GM23338 (cell line): ENCODE results near the gene KCNIP1. TPM values are rescaled to one million over a fixed set of nuclear protein-coding genes. Genes with fewer than 3 reads are reported as not detected.

Experiments used
- ATAC-seq: fragments of 200-7000 bp; cut with Tn5 transposase; 3 replicates; pipeline ENCODE4 v1.9.1; 2020
- DNase-seq: peaks from one replicate; pipeline ENCODE4 v3.0.0-alpha.2; 2015; ENCODE audit warnings: low spot score
- H2AFZ ChIP-seq: fragments of 200-600 bp; sonication (generic); 2 replicates; pipeline ENCODE4 v1.8.0; 2016; ENCODE audit warnings: antibody characterized with exemption, mild to moderate bottlenecking, moderate library complexity
- H3F3A ChIP-seq: fragments of 200-600 bp; sonication (generic); replicated peaks from 2 replicates; pipeline ENCODE4 v1.8.0; 2017; ENCODE audit warnings: antibody characterized with exemption, mixed run types, low read depth
- H3K27ac ChIP-seq: fragments of 200-600 bp; sonication (generic); 2 replicates; pipeline ENCODE4 v1.6.1; 2016; ENCODE audit warnings: low read depth
- H3K27me3 ChIP-seq: fragments of 200-600 bp; sonication (generic); 2 replicates; pipeline ENCODE4 v1.8.0; 2016; ENCODE audit warnings: mild to moderate bottlenecking, mixed run types, moderate library complexity; ENCODE audit not compliant: insufficient read depth
- H3K36me3 ChIP-seq: fragments of 200-600 bp; sonication (generic); 2 replicates; pipeline ENCODE4 v1.8.0; 2016; ENCODE audit warnings: mild to moderate bottlenecking; ENCODE audit not compliant: insufficient read depth
- H3K4me1 ChIP-seq: fragments of 200-600 bp; sonication (generic); 2 replicates; pipeline ENCODE4 v1.8.0; 2016; ENCODE audit warnings: mild to moderate bottlenecking, moderate library complexity; ENCODE audit not compliant: insufficient read depth
- H3K4me2 ChIP-seq: fragments of 200-600 bp; sonication (generic); 2 replicates; pipeline ENCODE4 v1.7.1; 2017; ENCODE audit warnings: mixed run types
- H3K4me3 ChIP-seq: fragments of 200-600 bp; sonication (generic); 2 replicates; pipeline ENCODE4 v1.6.1; 2016; ENCODE audit warnings: mixed run types
- H3K79me2 ChIP-seq: fragments of 200-600 bp; sonication (generic); replicated peaks from 2 replicates; pipeline ENCODE4 v1.8.0; 2017; ENCODE audit warnings: mild to moderate bottlenecking; ENCODE audit not compliant: insufficient read depth
- H3K9me2 ChIP-seq: fragments of 200-600 bp; sonication (generic); 2 replicates; pipeline ENCODE4 v1.8.0; 2017; ENCODE audit not compliant: insufficient read depth
- H4K20me1 ChIP-seq: fragments of 200-600 bp; sonication (generic); replicated peaks from 2 replicates; pipeline ENCODE4 v1.8.0; 2017; ENCODE audit warnings: mild to moderate bottlenecking; ENCODE audit not compliant: insufficient read depth
- H3K27ac Mint-ChIP-seq: 2 replicates; pipeline ENCODE4 v1.8.0; 2020; ENCODE audit warnings: inconsistent platforms, mild to moderate bottlenecking, moderate library complexity, mixed read lengths
- H3K27me3 Mint-ChIP-seq: 3 replicates; pipeline ENCODE4 v1.8.0; 2022; ENCODE audit warnings: low read depth, mild to moderate bottlenecking, moderate library complexity, mixed read lengths, inconsistent platforms; ENCODE audit not compliant: insufficient read depth, poor library complexity
- H3K36me3 Mint-ChIP-seq: 3 replicates; pipeline ENCODE4 v1.8.0; 2021; ENCODE audit warnings: low read depth, mild to moderate bottlenecking, inconsistent platforms, moderate library complexity, mixed read lengths
- H3K4me1 Mint-ChIP-seq: 3 replicates; pipeline ENCODE4 v1.8.0; 2020; ENCODE audit warnings: mild to moderate bottlenecking, inconsistent platforms, mixed read lengths
- H3K4me3 Mint-ChIP-seq: 3 replicates; pipeline ENCODE4 v1.8.0; 2021; ENCODE audit warnings: moderate library complexity, mild to moderate bottlenecking, inconsistent platforms, mixed read lengths
- H3K9me3 Mint-ChIP-seq: 3 replicates; pipeline ENCODE4 v1.8.0; 2020; ENCODE audit warnings: moderate library complexity, mild to moderate bottlenecking, inconsistent platforms, mixed read lengths
- CREB1 ChIP-seq: fragments of 250-450 bp; sonication (Bioruptor Pico); IDR thresholded peaks from 2 replicates; pipeline ENCODE4 v1.5.0; 2020; ENCODE audit warnings: low read depth, mild to moderate bottlenecking, moderate library complexity
- CTCF ChIP-seq, 2 experiments: fragments of 200-600 bp in 1 of 2; sonication (generic) in 1 of 2; conservative IDR thresholded peaks; 2 replicates each; pipeline versions ENCODE4 v1.5.1 to v1.6.1; 2016 to 2017; ENCODE audit warnings: antibody characterized with exemption in 2 of 2, low read depth in 2 of 2, mild to moderate bottlenecking in 2 of 2, moderate library complexity in 1 of 2
- ETS1 ChIP-seq: IDR thresholded peaks from 2 replicates; pipeline ENCODE4 v1.6.1; 2016; ENCODE audit warnings: antibody characterized with exemption
- EZH2 ChIP-seq: fragments of 200-600 bp; sonication (generic); IDR thresholded peaks from one replicate; pipeline ENCODE4 v1.8.0; 2017; ENCODE audit warnings: antibody characterized with exemption, mild to moderate bottlenecking, low read depth; ENCODE audit not compliant: unreplicated experiment
- EZH2phosphoT487 ChIP-seq: fragments of 200-600 bp; sonication (generic); IDR thresholded peaks from one replicate; pipeline ENCODE4 v1.8.1; 2018; ENCODE audit warnings: antibody characterized with exemption; ENCODE audit not compliant: unreplicated experiment
- JUNB ChIP-seq: IDR thresholded peaks from one replicate; pipeline ENCODE4 v1.6.1; 2016; ENCODE audit warnings: antibody characterized with exemption; ENCODE audit not compliant: unreplicated experiment
- NANOG ChIP-seq: IDR thresholded peaks from 2 replicates; pipeline ENCODE4 v1.6.1; 2016; ENCODE audit warnings: antibody characterized with exemption, borderline replicate concordance
- POLR2AphosphoS5 ChIP-seq: IDR thresholded peaks from 2 replicates; pipeline ENCODE4 v1.6.1; 2016; ENCODE audit warnings: antibody characterized with exemption, low read depth
- REST ChIP-seq: IDR thresholded peaks from one replicate; pipeline ENCODE4 v1.6.1; 2018; ENCODE audit warnings: antibody characterized with exemption; ENCODE audit not compliant: unreplicated experiment
- STAT1 ChIP-seq: IDR thresholded peaks from one replicate; pipeline ENCODE4 v1.6.1; 2016; ENCODE audit warnings: antibody characterized with exemption; ENCODE audit not compliant: unreplicated experiment
- ZNF114 ChIP-seq: fragments of 250-450 bp; sonication (Bioruptor Pico); IDR thresholded peaks from 2 replicates; pipeline ENCODE4 v1.5.0; 2020; ENCODE audit warnings: mild to moderate bottlenecking, moderate library complexity
- ZNF331 ChIP-seq: fragments of 250-450 bp; sonication (Bioruptor Pico); IDR thresholded peaks from 2 replicates; pipeline ENCODE4 v1.5.0; 2020; ENCODE audit warnings: low read depth, mild to moderate bottlenecking, moderate library complexity
- ZNF462 ChIP-seq: fragments of 250-450 bp; sonication (Bioruptor Pico); IDR thresholded peaks from 2 replicates; pipeline ENCODE4 v1.5.0; 2020; ENCODE audit warnings: mild to moderate bottlenecking, moderate library complexity
- polyA plus RNA-seq: library from polyadenylated mRNA; unstranded; fragments of >200 nt; fragmentation: Nextera tagmentation; extraction: Ambion mirVana; gene quantifications from 2 replicates; pipeline ENCODE4 v1.2.1, GENCODE V29; 2016
- total RNA-seq: library from RNA; depleted of rRNA; stranded (reverse); fragments of >200 nt; shearing (Covaris generic); gene quantifications from 2 replicates; pipeline ENCODE4 v1.2.3, GENCODE V29; 2014

KCNIP1 gene
- total and polyA plus RNA-seq, 2 experiments from 2014 or later = 0.31 to 0.87 TPM

GRCh38 chr5:170513856-170514525, 10.2 kb downstream of the KCNIP1 start:
- Histone ChIP-seq H3K79me2 (no peaks in the 10 kb centered on the region), H4K20me1 (no peaks in the 10 kb centered on the region), H3K4me3 (no peak overlapping the region), H3K27ac (no peak overlapping the region), H3K27me3 (no peaks in the 10 kb centered on the region), H3K4me1 (peaks cover 6% of the 10 kb centered on the region), H2AFZ (no peak overlapping the region), H3K4me2 (no peak overlapping the region), H3K9me2 (peaks cover 5% of the 10 kb centered on the region; the same call in 1 of the 2 replicates), H3F3A (no peaks in the 10 kb centered on the region), H3K36me3 (no peaks in the 10 kb centered on the region)
- no peaks in the 10 kb centered on the region for H3K9me3 Mint-ChIP-seq
- H3K27me3 Mint-ChIP-seq = no peaks in the 10 kb centered on the region
- no peak overlapping the region for H3K4me3 Mint-ChIP-seq
- ATAC-seq (no peak), DNase-seq (no peak)
- no peak for TF ChIP-seq ETS1
- no peak for TF ChIP-seq NANOG
- TF ChIP-seq ZNF331 = no peak
- no peak for TF ChIP-seq ZNF462 (CRISPR knock-in tag)
- TF ChIP-seq CTCF (conservative IDR thresholded peaks at IDR 0.05; ENCODE audit: low read depth in 2 of 2) = no peak
- no peak for TF ChIP-seq CREB1
- TF ChIP-seq JUNB = no peak
- TF ChIP-seq POLR2AphosphoS5 = no peak
- no peak for TF ChIP-seq ZNF114 (CRISPR knock-in tag)
- TF ChIP-seq REST = no peak
- TF ChIP-seq EZH2phosphoT487 = no peak
- TF ChIP-seq STAT1 = no peak
- no peak for TF ChIP-seq EZH2
- no peak overlapping the region for H3K27ac Mint-ChIP-seq
- no peaks in the 10 kb centered on the region for H3K4me1 Mint-ChIP-seq
- H3K36me3 Mint-ChIP-seq = no peaks in the 10 kb centered on the region
